SK-N-SH (cell line): ENCODE results near the gene GRIP2. TPM values are rescaled to one million over a fixed set of nuclear protein-coding genes. Genes with fewer than 3 reads are reported as not detected.

ENCODE experiments used
- EZH2phosphoT487 ChIP-seq: fragments of 200-600 bp; sonication (generic); IDR thresholded peaks from 2 replicates; pipeline ENCODE4 v1.6.1; 2017; ENCODE audit warnings: low read depth, mixed run types, mild to moderate bottlenecking, antibody characterized with exemption, moderate library complexity, borderline replicate concordance
- FOXJ3 ChIP-seq: sonication (generic); formaldehyde crosslinking; IDR thresholded peaks from 2 replicates; pipeline ENCODE4 v1.5.1; 2020; ENCODE audit warnings: mild to moderate bottlenecking, missing genetic modification reagents
- FOXM1 ChIP-seq: IDR thresholded peaks from 2 replicates; pipeline ENCODE4 v1.4.0; 2012; ENCODE audit warnings: low read depth, mild to moderate bottlenecking
- GABPA ChIP-seq: IDR thresholded peaks from 2 replicates; pipeline ENCODE4 v1.4.0; 2012; ENCODE audit warnings: low read depth, mild to moderate bottlenecking
- GATA2 ChIP-seq: sonication (generic); formaldehyde crosslinking; IDR thresholded peaks from 2 replicates; pipeline ENCODE4 v1.5.0; 2020; ENCODE audit warnings: mild to moderate bottlenecking, missing genetic modification reagents
- MXI1 ChIP-seq: IDR thresholded peaks from 2 replicates; pipeline ENCODE4 v1.6.1; 2012; ENCODE audit warnings: mild to moderate bottlenecking, low read depth, low read length, improper control_type of control experiment
- NRF1 ChIP-seq: IDR thresholded peaks from 2 replicates; pipeline ENCODE4 v1.6.1; 2012; ENCODE audit warnings: low read depth, mild to moderate bottlenecking, low read length
- RAD21 ChIP-seq: IDR thresholded peaks from 2 replicates; pipeline ENCODE4 v1.6.1; 2012; ENCODE audit warnings: mild to moderate bottlenecking, low read length
- RXRA ChIP-seq: IDR thresholded peaks from 2 replicates; pipeline ENCODE4 v1.4.0; 2012; ENCODE audit warnings: low read depth, mild to moderate bottlenecking, borderline replicate concordance
- SIN3A ChIP-seq: IDR thresholded peaks from 2 replicates; pipeline ENCODE4 v1.6.1; 2012; ENCODE audit warnings: low read depth, mild to moderate bottlenecking, low read length, moderate library complexity, borderline replicate concordance
- TAF1 ChIP-seq: IDR thresholded peaks from 2 replicates; pipeline ENCODE4 v1.6.1; 2012; ENCODE audit warnings: low read depth, mild to moderate bottlenecking, low read length, moderate library complexity, borderline replicate concordance
- polyA plus RNA-seq, 3 experiments: library from polyadenylated mRNA; depleted of rRNA; stranded (reverse); fragments of >200 nt; gene quantifications; 2 replicates each; pipeline ENCODE4 v1.2.3, GENCODE V29; 2012
- TF ChIP-seq, protein P1 (sequence below): fragments of 150-350 bp; IDR thresholded peaks from 2 replicates; pipeline ENCODE4 v1.6.1; 2016; ENCODE audit warnings: mild to moderate bottlenecking, low read depth, low read length
- TF ChIP-seq, protein P2 (sequence below): IDR thresholded peaks from 2 replicates; pipeline ENCODE4 v1.4.0; 2012; ENCODE audit warnings: low read depth, borderline replicate concordance
- TF ChIP-seq, protein P3 (sequence below): IDR thresholded peaks from 2 replicates; pipeline ENCODE4 v1.4.0; 2012; ENCODE audit warnings: low read depth
- TF ChIP-seq, protein P4 (sequence below): IDR thresholded peaks from 2 replicates; pipeline ENCODE4 v1.6.1; 2012; ENCODE audit warnings: mild to moderate bottlenecking, low read depth, low read length, moderate library complexity
- TF ChIP-seq, protein P5 (sequence below): IDR thresholded peaks from 2 replicates; pipeline ENCODE4; 2012

The GRIP2 gene
- polyA plus RNA-seq, 1 of the 3 experiments (the other 2 are of a cell fraction) = 0.15 TPM

DNA sequence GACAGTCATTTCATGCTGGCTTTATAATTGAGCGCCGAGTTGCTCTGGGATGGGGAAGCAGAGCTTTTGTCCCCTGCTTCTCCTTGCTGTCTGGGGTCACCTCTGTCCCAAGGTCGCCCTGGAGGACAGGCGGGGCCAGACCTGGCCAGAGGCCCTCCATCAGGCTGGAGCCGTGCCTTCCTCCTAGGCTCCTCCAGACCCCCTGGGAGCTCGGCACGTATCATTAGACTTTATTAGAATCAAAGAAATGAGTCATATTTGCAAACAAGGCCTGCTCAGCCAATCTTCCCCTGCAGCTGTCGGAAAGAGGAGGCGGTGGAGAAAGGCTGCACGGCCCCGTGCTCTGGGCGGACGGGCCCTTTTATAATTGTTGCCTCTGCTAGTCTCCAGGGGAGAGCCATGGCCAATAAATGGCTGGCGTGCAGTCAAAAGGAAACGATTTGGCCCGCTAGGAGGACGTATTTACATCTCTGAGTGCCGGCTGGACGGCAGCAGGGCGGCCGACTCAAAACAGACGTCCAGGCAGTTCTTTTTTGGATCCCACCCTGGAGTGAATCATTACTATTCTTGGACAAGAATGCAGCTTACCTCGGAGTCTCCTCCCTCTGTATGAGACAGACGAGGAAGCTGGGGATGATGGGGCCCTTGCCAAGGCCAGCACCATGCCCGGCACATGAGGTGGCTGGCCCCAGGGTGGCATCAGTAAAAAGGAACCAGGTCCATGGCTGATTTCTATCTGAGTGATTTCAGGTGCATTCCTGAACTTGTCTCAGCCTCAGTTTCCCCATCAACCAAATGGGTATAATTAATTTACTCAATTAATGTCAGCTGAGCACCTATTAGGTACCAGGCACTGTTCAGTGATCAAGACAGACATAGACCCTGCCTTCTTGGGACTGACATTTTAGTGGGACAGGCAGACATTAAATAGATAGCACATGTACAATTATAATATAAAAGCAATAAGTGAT, 87.1 kb downstream of the GRIP2 start (continued):
- TF ChIP-seq TAF1 (no peak), RAD21 (peak; percentile 14; the same call in 1 of the 2 replicates), EZH2phosphoT487 (no peak), GATA2 (CRISPR knock-in tag) (no peak), FOXM1 (no peak), NRF1 (no peak), MXI1 (no peak), GABPA (no peak), RXRA (peak; percentile 72; the same call in 1 of the 2 replicates), SIN3A (no peak), FOXJ3 (no peak)
- TF ChIP-seq, protein P1, sequence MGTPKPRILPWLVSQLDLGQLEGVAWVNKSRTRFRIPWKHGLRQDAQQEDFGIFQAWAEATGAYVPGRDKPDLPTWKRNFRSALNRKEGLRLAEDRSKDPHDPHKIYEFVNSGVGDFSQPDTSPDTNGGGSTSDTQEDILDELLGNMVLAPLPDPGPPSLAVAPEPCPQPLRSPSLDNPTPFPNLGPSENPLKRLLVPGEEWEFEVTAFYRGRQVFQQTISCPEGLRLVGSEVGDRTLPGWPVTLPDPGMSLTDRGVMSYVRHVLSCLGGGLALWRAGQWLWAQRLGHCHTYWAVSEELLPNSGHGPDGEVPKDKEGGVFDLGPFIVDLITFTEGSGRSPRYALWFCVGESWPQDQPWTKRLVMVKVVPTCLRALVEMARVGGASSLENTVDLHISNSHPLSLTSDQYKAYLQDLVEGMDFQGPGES = no peak
- TF ChIP-seq, protein P2, sequence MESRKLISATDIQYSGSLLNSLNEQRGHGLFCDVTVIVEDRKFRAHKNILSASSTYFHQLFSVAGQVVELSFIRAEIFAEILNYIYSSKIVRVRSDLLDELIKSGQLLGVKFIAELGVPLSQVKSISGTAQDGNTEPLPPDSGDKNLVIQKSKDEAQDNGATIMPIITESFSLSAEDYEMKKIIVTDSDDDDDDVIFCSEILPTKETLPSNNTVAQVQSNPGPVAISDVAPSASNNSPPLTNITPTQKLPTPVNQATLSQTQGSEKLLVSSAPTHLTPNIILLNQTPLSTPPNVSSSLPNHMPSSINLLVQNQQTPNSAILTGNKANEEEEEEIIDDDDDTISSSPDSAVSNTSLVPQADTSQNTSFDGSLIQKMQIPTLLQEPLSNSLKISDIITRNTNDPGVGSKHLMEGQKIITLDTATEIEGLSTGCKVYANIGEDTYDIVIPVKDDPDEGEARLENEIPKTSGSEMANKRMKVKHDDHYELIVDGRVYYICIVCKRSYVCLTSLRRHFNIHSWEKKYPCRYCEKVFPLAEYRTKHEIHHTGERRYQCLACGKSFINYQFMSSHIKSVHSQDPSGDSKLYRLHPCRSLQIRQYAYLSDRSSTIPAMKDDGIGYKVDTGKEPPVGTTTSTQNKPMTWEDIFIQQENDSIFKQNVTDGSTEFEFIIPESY = no peak
- TF ChIP-seq, protein P3, sequence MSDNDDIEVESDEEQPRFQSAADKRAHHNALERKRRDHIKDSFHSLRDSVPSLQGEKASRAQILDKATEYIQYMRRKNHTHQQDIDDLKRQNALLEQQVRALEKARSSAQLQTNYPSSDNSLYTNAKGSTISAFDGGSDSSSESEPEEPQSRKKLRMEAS = 0 out of 2 replicates have a peak, but pooled peaks have one; percentile 43
- TF ChIP-seq, protein P4, sequence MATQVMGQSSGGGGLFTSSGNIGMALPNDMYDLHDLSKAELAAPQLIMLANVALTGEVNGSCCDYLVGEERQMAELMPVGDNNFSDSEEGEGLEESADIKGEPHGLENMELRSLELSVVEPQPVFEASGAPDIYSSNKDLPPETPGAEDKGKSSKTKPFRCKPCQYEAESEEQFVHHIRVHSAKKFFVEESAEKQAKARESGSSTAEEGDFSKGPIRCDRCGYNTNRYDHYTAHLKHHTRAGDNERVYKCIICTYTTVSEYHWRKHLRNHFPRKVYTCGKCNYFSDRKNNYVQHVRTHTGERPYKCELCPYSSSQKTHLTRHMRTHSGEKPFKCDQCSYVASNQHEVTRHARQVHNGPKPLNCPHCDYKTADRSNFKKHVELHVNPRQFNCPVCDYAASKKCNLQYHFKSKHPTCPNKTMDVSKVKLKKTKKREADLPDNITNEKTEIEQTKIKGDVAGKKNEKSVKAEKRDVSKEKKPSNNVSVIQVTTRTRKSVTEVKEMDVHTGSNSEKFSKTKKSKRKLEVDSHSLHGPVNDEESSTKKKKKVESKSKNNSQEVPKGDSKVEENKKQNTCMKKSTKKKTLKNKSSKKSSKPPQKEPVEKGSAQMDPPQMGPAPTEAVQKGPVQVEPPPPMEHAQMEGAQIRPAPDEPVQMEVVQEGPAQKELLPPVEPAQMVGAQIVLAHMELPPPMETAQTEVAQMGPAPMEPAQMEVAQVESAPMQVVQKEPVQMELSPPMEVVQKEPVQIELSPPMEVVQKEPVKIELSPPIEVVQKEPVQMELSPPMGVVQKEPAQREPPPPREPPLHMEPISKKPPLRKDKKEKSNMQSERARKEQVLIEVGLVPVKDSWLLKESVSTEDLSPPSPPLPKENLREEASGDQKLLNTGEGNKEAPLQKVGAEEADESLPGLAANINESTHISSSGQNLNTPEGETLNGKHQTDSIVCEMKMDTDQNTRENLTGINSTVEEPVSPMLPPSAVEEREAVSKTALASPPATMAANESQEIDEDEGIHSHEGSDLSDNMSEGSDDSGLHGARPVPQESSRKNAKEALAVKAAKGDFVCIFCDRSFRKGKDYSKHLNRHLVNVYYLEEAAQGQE = no peak
- TF ChIP-seq, protein P5, sequence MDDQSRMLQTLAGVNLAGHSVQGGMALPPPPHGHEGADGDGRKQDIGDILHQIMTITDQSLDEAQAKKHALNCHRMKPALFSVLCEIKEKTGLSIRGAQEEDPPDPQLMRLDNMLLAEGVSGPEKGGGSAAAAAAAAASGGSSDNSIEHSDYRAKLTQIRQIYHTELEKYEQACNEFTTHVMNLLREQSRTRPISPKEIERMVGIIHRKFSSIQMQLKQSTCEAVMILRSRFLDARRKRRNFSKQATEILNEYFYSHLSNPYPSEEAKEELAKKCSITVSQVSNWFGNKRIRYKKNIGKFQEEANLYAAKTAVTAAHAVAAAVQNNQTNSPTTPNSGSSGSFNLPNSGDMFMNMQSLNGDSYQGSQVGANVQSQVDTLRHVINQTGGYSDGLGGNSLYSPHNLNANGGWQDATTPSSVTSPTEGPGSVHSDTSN = no peak; the same call in 1 of the 2 replicates
